NCI-H2227 treated with DMSO at 0.1 percent for 48 hours (cell line): ENCODE data around the gene DUSP5.

ENCODE experiments used
- DNase-seq: peaks from one replicate; lab custom pipeline; 2025; lab: John Stamatoyannopoulos, UW

DUSP5 gene

DNA sequence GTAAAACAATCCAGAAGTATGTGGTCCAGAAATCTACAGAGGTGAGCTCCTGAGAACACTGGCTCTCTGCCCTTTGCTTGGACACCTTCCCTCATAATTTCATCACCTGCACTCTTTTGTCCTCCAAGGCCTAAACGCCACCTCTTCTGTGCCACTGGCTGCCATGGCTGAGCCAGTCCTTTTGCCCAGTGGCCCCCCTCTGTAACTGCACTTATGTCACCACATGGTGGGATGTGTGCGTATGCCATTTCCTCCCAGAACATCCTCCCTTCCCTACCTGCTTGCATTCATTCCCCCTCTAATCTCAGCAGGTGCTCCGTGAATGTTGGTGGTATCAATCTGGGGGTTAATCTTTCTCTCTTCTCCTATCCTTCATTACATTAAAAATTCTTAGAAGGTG, 17.3 kb upstream of the DUSP5 start:
- no peak for DNase-seq

DNA sequence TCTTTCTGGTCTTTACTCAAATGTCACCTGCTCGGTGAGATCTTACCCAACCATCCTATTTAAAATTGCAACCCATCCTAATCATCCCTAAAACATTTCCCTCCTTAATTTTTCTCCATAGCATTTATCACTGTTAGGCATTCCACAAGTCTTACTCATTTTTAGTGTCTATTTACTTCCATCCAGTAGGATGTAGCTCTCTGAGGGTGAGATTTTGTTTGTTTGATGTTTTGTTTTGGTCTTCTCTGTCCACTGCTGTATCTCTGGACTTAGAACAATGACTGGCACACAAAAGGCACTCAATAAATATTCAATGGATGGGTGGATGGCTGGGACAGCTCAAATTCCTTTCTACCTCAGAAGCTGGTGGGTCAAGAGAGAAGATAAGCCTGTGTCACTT, 15.8 kb upstream of the DUSP5 start:
- no peak for DNase-seq

DNA sequence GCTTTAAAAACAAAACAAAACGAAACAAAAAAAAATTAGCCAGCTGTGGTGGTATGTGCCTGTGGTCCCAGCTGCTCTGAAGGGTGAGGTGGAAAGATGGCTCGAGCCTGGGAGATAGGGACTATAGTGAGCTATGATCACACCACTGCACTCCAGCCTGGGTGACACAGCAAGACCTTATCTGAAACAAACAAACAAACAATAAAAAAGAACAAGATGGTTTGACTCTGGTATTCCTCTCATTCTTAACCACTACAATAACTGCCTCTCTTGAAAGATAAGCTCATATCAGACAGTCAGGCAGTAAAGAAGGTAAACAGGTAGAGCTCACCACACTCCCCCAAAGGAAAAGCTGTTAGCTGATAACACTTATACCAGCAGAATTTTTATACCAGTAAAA, 14.1 kb upstream of the DUSP5 start:
- no peak for DNase-seq

DNA sequence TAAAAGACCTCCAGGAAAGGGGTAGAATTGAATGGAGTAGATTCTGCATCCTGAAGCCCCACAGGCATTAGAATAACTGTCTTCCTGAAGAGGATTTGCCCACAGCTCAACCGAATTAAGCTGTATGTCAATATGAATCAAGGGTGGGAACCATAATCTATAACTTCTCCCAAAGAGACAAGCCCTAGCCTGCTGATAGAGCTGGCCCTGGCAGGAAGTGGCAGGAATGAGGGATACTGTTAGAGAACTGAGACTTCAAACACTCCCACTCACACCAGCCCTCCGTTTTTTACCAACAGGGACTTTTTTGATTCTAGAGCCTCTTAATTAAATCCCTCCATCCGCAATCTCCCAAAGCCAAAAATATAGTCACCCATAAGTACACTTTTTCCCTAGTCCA, 12.2 kb upstream of the DUSP5 start:
- DNase-seq = no peak

DNA sequence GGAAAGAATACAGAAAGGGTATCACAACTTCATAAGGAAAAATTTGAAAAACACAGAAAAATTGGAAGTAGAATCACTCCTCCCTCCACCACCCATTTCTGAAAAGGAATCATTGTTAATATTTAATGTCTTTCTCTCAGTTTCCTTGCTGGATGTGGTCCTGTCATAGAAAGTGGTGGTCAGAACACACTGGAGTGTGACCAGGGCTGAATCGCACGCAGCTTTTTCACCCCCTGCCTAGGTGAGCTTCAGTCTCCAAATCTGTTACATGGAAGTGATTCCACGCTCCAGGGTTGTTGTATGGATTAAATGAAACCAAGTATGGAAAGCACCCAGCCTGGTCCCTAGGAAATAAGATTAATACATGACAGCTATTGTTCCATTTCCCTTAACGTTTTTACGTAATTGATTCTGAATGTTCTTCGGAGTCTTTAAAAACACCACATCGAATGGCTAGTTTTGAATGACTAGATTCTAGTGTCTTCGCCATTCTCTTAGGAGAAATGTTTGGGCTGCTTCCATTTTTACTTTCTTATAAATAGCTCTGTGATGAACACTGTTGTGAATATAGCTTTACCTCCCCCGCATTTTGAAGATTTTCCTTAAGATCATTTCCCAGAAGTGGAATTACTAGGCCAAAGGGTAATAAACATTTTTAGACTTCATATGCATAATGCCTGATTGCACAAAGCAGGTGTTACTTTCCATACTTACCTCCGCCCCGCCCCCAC, 10.9 kb upstream of the DUSP5 start:
- DNase-seq = no peak

DNA sequence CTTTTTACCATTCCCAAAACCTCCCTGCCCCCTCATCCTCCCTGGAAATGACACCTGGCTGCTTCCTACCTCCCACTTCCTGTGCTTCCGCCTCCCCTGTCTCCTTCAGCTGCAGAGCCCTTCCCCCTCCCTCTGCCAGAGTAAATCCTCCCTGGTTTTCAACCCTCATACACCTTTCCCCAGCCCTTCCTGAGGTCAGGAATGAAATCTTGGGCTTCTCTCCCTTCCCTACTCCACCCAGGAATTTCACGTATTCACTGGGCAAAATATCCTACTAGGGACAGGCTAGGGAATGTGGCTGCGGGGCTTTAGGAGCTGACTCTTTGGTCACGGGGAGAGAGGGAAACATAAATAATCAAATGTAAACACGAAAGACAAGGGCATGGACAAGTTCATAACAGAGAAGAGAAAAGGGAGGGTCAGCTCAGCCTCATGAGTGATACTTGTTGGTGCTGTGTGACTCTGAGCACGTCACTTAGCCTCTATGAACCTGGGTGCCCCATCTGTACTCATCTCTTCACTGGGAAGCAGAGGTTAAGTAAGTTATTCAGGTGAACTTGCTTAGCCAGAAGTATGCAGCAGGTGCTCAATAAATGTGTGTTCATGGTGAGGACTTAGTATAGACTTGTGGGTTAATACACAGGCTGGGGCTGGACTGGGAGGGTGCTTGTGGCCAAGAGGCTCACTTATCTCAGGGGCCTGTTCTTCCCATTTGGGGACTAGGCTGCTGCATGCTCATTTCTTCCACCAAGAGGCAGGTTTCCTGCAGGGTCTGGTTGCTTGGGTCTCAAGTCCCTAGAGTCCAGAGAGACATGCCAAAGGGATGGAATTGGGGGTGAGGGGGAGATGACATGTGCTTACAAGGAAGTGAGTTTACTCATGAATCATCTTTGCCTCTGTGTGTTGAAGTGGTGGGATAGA, 10.0 kb upstream of the DUSP5 start:
- no peak for DNase-seq

DNA sequence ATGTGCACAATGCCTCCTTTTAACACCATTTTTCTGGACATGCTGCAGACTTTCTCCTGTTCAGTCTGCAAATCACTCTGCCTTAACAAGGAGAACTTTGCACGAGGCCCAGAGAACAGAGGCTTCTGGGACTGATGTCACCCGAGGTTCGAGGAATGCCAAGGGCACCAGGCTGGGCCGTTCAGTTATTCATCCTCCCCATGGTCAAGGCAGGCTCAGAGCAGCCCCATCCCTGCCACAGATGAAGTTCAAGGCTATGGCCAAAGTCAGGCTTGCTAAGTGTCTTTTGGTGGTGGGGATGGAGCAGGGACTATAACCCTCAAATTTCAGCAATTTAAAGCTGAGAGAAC, 9.4 kb upstream of the DUSP5 start:
- DNase-seq = no peak

DNA sequence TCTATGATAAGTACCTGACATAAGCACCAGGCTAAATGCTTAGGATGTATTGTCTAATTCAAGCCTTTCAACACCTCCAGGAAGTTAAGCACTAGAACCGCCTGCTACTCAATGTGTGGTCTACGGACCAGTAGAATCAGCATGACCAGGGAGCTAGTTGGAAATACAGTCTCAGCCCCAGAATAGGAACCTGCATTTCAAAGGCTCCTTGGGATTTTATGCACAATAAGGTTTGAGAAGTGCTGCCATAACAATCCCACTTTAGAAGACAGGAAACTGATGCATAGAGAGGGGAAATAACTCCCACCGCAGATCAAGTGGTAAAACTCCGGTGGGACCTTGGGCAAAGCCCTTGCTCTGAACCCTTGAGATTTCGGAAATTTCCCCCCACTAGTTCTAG, 8.8 kb upstream of the DUSP5 start:
- DNase-seq = no peak

DNA sequence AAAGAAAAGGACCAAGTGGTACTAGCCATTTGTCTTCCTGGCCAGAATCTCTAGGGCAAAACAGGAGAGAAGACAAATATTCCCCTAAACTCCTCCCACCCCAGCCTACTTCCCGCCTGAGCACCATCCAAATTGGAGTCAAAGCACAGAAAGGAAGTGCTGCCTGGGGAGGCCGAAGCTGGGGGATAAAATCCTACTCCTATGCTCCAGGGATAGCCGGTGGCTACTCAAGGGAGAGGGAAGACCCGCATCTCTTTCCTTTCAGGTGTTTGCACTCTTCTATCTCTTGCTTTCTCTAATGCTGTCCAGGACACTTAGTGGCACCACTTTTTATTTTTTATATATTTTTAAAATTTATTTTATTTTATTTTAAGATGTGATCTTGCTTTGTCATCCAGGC, 7.1 kb upstream of the DUSP5 start:
- no peak for DNase-seq

DNA sequence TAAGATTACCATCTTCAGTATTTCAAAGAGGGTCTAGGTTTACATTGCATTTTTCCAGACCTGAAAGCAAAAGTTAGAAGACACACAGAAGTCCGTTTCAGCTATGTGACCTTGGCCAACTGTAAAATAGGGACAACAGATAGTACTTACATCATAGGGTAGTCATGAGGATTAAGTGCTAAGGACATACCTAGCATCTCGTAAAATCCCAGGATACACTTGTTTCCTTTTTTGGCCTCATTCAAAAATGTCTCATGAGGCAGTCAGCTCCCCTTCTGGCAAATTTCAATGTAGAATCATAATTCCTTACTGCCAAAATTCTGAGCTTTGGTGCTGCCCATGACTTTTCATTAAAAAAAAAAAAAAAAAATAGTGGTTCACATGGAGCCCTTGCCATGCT, 6.4 kb upstream of the DUSP5 start:
- DNase-seq = no peak

DNA sequence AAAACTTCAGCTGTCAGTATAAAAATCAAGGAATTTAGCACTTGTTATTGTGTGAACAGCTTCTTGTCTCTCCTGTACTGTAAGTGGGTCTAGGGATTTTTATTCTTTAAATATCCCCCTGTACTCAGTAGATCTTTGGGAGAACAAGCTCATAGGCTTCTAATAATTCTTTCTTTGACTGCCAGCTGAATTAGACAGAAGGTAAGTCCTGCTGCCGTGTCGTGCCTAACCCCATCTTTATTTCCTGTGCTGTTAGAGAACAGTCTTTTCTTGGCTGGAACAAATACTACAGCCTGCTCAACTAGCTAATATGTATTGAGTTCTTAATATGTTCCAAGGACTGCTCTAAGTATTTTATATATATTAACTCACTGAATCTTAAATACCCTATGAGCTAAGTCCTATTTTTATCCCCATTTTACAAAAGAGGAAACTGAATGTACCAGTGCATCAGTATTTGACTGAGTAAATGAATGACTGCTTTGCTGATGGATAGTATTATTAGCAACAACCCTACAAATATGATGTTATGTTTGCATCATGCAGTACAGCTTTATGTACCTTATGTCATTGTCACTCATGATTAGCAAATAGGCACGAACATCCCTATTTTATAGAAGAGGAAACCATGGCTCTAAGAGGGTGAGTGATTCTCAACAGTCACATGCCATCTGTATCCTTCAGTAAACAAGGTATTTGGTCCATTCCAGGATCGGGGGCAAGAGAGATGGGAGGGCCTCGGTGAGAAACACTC, 5.5 kb upstream of the DUSP5 start:
- DNase-seq = no peak

DNA sequence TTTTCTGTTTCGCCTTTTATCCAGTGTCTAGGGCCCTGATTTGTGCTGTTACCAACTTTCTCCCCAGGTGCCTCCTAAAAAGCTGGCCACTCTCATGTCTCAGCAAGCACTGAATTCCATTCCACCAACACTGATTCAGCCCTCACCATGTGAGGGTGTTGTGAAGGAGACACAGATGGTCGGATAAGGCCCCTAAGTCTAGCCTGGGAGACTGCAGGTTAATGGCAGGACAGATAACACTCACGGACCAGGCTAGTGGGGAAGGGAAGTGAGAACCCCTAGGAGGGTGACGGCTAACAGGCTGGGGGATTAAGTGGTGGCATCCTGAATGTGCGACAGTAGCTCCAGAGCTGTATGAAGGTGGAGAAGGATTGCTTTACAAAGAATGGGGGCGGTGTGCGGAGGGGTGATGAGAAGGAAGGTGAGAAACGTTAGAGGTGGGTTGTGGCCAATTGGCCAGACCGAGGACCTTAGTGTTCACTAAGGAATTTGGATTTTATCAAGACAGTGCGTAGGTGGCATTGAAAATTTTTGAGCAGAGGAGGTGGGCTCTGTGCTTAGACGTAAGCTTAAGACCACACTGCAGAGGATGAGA, 3.8 kb upstream of the DUSP5 start:
- DNase-seq = no peak

DNA sequence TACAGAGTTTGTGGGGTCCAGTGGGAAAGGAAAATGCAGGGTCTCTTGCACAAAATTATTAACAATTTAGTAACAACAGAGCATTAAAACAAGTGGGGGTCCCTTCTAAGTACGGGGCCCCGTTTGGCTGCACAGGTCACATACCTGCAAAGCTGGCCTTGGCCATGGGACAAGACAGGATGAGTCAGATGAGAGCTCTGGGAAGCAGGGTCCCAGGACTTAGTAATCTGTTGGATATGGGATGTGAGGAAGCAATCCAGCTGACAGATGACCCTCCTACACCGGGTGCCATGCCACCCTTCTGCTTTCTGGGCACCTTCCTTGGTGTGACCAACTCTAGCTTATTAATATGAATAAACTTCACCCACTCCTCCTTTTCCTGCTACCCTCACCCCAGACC, 3.2 kb upstream of the DUSP5 start:
- no peak for DNase-seq

DNA sequence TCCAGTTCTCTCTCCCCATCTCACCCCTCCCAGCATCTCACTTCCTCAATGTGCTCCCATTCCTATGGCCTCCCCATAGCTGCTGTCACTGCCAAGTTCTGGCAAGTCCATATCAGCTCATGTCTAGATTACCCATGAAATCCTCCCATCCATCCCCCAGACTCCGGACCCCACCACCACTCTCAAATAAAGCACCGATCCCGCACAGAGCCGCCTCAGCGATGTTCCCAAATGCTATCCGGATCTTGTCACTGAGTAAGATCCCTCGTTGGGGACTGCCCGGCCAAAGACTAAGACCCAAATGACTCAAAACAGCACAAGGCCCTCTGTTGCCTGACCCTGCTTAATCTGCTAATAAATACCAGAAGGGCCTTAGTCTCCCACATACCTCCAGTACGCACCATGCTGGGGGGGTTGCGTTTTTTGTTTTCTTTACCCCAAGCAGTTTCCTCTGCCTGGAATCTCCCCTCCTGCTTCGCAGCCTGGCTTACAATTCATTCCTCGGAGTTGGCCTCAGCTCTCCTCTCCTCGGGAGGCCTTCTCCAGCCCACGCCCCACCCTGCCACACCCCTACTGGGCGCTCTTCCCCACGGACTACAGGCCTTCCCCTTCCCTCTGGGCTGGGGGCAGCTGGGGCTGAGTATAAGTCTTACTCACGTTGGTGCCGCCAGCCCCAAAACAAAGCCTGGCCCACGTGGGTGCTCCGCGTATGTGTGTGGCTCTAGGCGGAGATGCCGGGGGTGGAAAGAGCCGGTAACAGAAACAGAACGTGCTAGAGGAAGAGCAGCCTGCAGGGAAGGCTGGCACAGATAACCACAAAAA, 1.8 kb upstream of the DUSP5 start:
- no peak for DNase-seq

DNA sequence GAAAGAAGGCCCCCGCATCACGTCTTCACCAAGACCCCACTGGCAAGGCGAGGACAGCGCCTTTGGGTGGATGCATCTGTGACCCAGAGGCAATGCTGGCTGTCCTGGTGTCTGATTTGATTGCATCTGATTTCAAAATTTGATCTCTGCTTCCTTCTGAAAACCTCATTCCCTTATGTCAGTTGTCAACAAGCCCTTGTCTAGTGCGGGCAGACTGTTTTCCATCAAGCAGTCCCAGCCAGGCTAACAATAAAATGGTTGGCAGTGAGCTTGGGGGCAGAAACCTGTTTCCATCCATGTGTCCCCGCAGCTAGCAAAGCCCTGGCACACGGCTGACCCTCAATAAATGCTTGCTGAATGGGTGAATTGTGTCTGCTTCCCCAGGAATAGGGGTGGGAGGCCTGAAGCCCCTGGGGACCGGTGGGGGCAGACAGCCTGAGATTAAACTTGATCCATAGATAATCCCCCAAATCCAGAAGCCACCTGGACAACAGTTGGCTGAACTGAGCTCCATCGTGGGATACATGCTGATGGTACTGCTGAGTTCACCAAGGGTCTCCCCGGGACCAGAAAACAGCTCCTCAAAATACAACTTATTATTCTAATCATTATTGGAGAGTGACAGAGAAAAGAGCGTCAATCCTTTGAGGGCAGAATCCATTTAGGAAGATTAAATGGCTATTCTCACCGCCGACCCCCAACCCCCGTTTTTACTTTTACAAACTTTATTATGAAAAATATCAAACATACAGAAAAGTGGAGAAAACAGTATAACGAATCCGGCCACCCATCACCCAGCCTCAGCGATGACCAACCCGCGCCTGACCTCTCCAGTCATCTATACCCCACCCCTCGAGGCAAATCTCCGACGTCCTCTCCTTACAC, 912 bp upstream of the DUSP5 start:
- no peak for DNase-seq

DNA sequence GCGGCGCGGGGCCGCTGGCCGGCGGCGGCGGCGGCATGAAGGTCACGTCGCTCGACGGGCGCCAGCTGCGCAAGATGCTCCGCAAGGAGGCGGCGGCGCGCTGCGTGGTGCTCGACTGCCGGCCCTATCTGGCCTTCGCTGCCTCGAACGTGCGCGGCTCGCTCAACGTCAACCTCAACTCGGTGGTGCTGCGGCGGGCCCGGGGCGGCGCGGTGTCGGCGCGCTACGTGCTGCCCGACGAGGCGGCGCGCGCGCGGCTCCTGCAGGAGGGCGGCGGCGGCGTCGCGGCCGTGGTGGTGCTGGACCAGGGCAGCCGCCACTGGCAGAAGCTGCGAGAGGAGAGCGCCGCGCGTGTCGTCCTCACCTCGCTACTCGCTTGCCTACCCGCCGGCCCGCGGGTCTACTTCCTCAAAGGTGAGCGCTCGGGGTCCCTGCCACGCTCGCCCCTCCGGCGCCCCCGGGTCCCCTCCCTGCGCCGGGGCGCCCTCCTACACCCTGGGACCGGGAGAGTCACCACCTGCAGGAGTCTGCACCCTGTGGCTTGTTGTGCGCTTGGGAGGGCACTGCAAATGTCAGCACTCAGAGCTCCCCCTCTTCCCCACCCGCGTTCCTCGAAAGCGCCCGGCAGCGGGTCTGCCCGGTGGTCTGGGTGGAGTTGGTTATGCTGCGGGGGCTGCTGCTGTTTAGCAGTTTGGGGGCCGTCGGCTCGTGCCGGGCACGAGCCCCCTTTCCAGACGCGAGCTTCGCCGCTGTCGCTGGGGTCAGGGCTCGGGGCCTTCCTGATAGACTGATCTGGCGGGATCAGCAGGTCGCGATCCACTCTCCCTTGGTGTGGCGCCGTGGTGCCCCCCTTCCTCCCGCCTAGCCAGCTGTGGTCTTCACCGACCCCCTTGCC, 627 bp downstream of the DUSP5 start:
- DNase-seq = peak; percentile 15

DNA sequence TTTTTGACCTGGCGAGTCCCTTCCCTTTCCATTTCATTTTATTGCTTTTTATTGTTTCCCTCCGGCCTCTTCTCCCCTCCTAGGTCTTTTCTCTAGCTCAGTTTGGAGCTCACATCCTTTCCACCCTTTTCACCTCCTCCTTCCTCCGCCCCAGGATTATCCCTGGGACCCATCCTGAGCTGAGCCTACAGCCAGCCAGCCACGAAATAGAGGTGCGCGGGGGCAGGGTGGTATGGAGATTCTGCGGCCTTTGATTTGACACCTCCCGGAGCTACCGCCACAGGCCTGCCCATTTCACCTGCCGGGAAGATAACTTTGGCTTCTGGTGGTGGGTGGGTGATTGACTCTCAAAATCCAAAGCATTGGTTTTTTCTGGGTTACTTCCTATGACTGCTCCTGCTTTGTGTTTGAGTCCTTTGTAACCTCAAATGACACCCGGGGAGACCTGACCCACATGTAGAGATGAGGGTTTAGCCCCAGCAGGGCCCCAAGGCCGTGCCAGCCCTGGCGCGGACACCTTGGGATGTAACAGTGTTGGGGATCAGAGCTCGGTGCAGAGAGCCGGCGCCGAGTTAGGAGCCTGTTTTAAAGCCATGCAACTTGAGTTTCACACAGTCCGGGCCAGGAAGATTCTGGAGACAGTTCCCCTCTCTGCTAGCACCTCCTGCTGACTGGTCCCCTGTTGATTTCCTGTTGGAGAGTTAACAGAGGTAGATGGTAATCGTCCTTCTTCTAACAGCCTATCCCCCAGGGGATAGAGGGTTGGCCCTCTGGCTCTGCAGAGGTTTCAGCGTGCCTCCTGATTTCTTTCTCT, 1.5 kb downstream of the DUSP5 start:
- DNase-seq = no peak

DNA sequence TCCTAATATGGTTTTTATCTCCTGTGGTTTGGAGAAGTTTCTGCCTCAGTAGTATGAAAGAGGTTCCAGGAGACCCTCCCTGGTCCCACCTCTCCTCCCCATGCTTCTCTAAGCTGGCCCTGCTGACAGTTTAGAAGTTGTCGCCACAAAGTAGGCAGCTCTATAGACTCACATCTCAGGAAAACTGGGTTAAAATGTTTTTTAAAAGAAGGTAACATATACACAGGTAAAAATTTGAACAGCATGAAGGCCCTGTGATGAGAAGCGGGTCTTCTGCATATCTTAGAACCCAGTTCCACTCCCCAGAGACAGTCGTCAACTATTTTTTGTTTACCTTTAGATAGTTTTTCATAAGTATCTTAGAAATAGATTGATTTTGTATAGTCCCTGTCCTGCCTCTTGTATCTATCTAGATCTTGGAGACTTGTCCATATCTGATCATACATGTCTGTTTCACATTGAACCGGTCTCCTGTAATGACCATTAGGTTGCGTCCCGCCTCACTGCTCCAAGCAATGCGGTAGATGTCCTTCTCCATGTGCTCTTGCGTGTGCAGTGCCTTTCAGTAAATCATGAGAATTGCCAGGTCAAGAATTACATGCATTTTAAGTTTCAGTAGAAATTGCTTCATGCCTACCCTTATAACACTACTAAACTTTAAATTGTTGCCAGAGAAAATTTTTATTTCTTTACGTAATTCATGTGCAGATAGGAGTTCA, 2.2 kb downstream of the DUSP5 start:
- no peak for DNase-seq
